ENCODE results near the gene SULT2B1. TPM values are rescaled to one million over a fixed set of nuclear protein-coding genes. Genes with fewer than 3 reads are reported as not detected.

The SULT2B1 gene
- total RNA-seq, 2 experiments from 2014 or later, result not detected

DNA sequence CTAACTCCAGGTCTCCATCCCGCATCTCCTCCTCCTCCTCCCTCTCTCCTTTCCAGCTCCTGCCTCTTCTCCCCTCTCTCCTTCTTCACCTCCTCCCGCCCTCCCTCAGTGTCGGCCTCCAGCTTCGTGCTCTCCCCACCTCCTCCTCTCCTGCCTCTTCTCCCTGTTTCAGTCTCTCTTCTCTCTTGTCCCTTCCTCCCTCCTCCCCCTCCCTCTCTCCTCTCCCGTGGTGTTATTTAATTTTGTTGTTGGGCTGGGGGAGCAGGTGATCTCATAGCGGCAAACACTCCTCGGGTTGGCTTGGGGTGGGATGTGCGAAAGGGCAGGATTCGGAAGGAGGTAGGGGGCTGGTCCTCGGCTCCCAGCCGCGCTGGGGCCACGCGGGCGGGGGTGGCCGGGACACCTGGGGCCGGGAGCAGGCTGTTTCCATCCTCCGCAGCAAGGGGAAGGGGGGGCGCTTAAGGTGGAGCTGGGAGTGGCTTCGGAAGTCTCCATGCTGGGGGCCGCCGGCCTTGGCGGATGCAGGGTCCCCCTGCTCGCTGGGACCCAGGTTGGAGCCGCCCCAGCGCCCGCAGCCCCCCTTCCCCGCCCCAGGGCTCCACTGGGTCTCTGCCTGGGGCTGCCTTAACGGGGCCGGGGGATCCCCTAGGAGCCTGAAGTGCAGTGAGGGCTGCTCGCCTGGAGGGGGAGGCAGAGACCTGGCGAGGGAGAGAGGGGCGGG lies 94.2 kb downstream of the SULT2B1 start, which contains the start of gene CA11:
Gene CA11 (minus strand): TSS at position 187 of the 721 bp plus-strand sequence. CDS start 555 bp downstream, outside the sequence.
- Mint-ChIP-seq H3K4me3 (peak within 1 kb of the TSS; percentile 86), H3K4me1 (peaks cover 28% of the 10 kb centered on the region), H3K9me3 (no peaks in the 10 kb centered on the region), H3K36me3 (no peaks in the 10 kb centered on the region), H3K27me3 (no peaks in the 10 kb centered on the region), H3K27ac (peak within 1 kb of the TSS; percentile 78)
- DNase-seq, result peak; percentile 94

DNA sequence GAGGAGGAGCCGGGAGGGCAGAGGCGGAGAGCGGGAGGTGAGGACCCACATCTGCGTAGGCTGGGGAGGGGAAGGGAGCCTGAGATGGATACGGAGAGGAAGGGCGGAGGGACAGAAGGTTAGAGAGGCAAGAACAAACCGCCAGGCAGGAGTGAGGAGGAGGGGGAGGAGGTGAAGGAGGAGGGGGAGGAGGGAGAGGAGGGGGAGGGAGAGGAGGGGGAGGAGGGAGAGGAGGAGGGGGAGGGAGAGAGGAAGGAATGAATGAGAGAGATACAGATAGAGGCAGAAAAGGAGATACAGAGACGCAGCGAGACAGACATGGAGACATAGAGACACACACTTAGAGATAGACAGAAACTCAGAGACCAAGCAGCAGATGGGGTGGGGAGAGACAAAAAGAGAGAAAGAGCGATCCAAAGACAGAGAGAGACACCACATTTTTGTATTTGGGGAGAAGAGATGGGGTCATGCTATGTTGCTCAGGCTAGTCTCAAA lies 94.8 kb downstream of the SULT2B1 start:
- peak overlapping the region; percentile 36 for H3K27ac Mint-ChIP-seq

DNA sequence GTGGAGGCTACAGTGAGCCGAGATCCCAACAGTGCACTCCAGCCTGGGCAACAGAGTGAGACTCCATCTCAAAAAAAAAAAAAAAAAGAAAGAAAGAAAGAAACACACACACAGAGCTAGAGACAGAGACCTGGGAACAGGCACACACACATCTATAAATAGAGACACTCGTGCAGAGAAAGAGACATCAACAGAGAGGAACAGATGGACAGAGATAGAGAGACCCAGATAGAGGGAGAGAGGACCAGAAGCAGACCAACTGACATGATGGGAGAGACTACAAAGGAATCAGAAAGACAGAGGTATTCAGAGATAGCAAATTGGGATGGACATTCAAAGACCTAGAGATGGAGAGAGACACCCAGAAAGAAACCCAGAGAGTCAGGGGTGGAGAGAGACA lies 96.2 kb downstream of the SULT2B1 start:
- Mint-ChIP-seq H3K27ac (no peak overlapping the region), H3K4me3 (no peak overlapping the region), H3K4me1 (peaks cover 28% of the 10 kb centered on the region), H3K27me3 (no peaks in the 10 kb centered on the region), H3K36me3 (no peaks in the 10 kb centered on the region), H3K9me3 (no peaks in the 10 kb centered on the region)
- no peak for DNase-seq

More for the DNA sequence above, 94.8 kb downstream of the SULT2B1 start:
- DNase-seq, result no peak
- no peaks in the 10 kb centered on the region for H3K27me3 Mint-ChIP-seq
- no peaks in the 10 kb centered on the region for H3K36me3 Mint-ChIP-seq
- H3K9me3 Mint-ChIP-seq, result no peaks in the 10 kb centered on the region
- peaks cover 28% of the 10 kb centered on the region for H3K4me1 Mint-ChIP-seq
- H3K4me3 Mint-ChIP-seq, result peak overlapping the region; percentile 26

Other genes with a start within 250 kb of the SULT2B1 start
- gene EMP3, start 226.6 kb upstream of the SULT2B1 start, total RNA-seq, result 100 to 1,000 TPM; 185 to 187 TPM
- gene TMEM143, start 188.2 kb upstream of the SULT2B1 start, total RNA-seq, result 10 to 100 TPM; 15.5 to 16.6 TPM
- under 1 TPM in 1 of 2 experiments, not detected in 1; 0.31 TPM for gene SYNGR4, start 187.8 kb upstream of the SULT2B1 start, total RNA-seq
- gene KDELR1, start 160.6 kb upstream of the SULT2B1 start, total RNA-seq, result 10 to 100 TPM; 72.5 to 73.9 TPM
- under 1 TPM; 0.28 to 0.29 TPM for gene GRIN2D, start 158.5 kb upstream of the SULT2B1 start, total RNA-seq
- 10 to 100 TPM; 91.1 to 98.5 TPM for gene GRWD1, start 106.2 kb upstream of the SULT2B1 start, total RNA-seq
- 1 to 10 TPM; 1.4 to 1.5 TPM for gene KCNJ14, start 96.6 kb upstream of the SULT2B1 start, total RNA-seq
- 10 to 100 TPM; 18.2 to 21.7 TPM for gene CYTH2, start 82.8 kb upstream of the SULT2B1 start, total RNA-seq
- 1 to 10 TPM; 2.2 to 2.8 TPM for gene LMTK3, start 40.3 kb upstream of the SULT2B1 start, total RNA-seq
- gene SPACA4, start 54.6 kb downstream of the SULT2B1 start, total RNA-seq, result not detected
- 1 to 10 TPM; 4.4 TPM for gene FAM83E, start 62.9 kb downstream of the SULT2B1 start, total RNA-seq
- 1,000 to 10,000 TPM; 1,968 to 2,008 TPM for gene RPL18, start 67.0 kb downstream of the SULT2B1 start, total RNA-seq
- gene SPHK2, start 67.3 kb downstream of the SULT2B1 start, total RNA-seq, result 10 to 100 TPM; 36.7 to 40.8 TPM
- 10 to 100 TPM in 1 of 2 experiments, 1 to 10 TPM in 1; 9.3 to 10.1 TPM for gene DBP, start 85.2 kb downstream of the SULT2B1 start, total RNA-seq
- gene CA11, start 94.0 kb downstream of the SULT2B1 start, total RNA-seq, result 10 to 100 TPM; 11.9 to 14.1 TPM
- under 1 TPM; 0.21 to 0.24 TPM for gene NTN5, start 120.8 kb downstream of the SULT2B1 start, total RNA-seq
- not detected for gene FUT2, start 143.8 kb downstream of the SULT2B1 start, total RNA-seq
- gene MAMSTR, start 167.6 kb downstream of the SULT2B1 start, total RNA-seq, result under 1 TPM; 0.41 to 0.46 TPM
- gene RASIP1, start 188.4 kb downstream of the SULT2B1 start, total RNA-seq, result under 1 TPM; 0.40 to 0.49 TPM
- not detected for gene IZUMO1, start 194.7 kb downstream of the SULT2B1 start, total RNA-seq
- gene FUT1, start 200.5 kb downstream of the SULT2B1 start, total RNA-seq, result under 1 TPM; 0.06 to 0.12 TPM
- gene FGF21, start 203.4 kb downstream of the SULT2B1 start, total RNA-seq, result not detected

Measured in activated naive CD8-positive, alpha-beta T cell treated with anti-CD3 and anti-CD28 coated beads for 36 hours (primary cell).